Activated T-cell treated with anti-CD3 and anti-CD28 coated beads for 4 hours (primary cell): ENCODE measurements around the gene COLGALT1.
"Not testable (repeated sequence)": the region's sequence is repeated elsewhere in the genome, so short reads cannot be mapped to it uniquely, and the experiment has no call there.

Experiments used
- DNase-seq: peaks from one replicate; pipeline ENCODE4 v3.0.0-alpha.2; 2020

The COLGALT1 gene

GRCh38 chr19:17562561-17562960 lies 7.1 kb downstream of the COLGALT1 start:
- DNase-seq: no peak

- DNase-seq: no peak
Observed at GRCh38 chr19:17564781-17565180, 9.3 kb downstream of the COLGALT1 start.

DNA sequence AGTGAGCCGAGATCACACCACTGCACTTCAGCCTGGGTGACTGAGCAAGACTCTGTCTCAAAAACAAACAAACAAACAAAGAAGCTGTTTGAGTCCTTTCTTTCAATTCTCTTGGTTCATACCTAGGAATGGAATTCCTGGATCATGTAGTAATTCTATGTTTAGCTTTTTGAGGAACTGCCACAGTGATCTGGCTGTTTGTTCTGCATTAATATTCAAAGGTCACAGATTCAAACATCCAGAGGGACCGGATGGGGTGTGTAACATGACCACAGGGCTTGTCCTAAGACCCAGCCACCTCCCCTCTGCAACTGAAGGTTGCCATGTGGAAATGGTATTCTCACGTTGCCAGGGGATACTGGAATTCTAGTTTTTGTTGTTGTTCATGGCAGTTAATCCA lies 10.2 kb downstream of the COLGALT1 start:
- no peak for DNase-seq

GRCh38 chr19:17567940-17568339 lies 12.5 kb downstream of the COLGALT1 start:
- DNase-seq: no peak

DNA sequence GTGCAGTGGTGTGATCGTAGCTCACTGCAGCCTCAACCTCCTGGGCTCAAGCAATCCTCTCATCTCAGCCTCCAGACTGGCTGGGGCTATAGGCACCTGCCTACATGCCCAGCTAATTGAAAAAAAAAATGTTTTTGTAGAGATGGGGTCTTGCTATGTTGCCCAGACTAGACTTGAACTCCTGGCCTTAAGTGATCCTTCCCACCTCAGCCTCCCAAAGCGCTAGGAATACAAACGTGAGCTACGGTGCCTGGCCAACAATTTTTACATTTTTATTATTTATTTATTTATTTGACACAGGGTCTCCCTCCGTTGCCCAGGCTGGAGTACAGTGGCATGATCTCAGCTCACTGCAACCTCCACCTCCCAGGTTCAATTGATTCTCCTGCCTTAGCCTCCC lies 14.8 kb downstream of the COLGALT1 start:
- DNase-seq: not testable (repeated sequence)

DNA sequence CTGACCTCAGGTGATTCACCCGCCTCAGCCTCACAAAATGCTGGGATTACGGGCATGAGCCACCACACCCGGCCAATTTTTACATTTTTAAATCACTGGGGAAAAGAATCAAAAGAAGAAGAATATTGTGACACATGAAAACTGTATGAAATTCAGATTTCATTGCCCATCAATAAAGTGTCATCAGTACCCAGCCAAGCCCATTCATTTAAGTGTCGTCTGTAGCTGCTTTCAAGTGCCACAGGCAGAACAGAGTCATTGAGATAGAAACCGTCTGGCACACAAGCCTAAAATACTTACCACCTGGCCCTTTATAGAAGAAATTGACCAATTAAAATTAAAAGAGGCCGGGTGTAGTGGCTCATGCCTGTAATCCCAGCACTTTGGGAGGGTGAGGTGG lies 15.3 kb downstream of the COLGALT1 start:
- DNase-seq: no peak

GRCh38 chr19:17572638-17573037 lies 17.2 kb downstream of the COLGALT1 start:
- no peak for DNase-seq

GRCh38 chr19:17575871-17576757 lies 20.7 kb downstream of the COLGALT1 start:
- DNase-seq: no peak

GRCh38 chr19:17576758-17577456 lies 21.5 kb downstream of the COLGALT1 start:
- DNase-seq: no peak

DNA sequence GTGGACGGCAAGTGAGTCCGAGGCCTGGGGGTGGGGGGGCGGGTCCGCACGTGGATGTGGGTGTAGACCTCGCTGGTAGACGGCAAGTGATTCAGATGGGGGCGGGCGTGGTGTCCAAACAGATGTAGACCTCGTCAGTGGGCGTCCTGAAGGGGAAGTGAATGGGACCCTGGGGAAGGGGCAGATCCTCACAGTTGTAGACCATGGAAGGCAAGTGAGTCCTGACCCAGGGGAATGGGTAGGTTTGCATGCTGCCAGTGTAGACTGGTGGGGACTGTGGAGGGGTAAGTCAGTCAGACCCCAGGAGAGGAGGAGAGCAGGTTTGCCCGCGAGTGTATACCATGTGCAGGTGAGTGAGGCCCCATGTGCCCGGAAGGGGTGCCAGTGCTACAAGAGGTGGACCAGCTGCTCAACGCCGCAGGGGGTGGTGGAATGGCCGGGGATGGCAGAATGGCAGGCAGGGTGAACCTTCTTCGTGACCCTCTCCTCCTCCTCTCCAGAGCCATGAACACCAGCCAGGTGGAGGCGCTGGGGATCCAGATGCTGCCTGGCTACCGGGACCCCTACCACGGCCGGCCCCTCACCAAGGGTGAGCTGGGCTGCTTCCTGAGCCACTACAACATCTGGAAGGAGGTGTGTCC lies 22.1 kb downstream of the COLGALT1 start:
- no peak for DNase-seq

DNA sequence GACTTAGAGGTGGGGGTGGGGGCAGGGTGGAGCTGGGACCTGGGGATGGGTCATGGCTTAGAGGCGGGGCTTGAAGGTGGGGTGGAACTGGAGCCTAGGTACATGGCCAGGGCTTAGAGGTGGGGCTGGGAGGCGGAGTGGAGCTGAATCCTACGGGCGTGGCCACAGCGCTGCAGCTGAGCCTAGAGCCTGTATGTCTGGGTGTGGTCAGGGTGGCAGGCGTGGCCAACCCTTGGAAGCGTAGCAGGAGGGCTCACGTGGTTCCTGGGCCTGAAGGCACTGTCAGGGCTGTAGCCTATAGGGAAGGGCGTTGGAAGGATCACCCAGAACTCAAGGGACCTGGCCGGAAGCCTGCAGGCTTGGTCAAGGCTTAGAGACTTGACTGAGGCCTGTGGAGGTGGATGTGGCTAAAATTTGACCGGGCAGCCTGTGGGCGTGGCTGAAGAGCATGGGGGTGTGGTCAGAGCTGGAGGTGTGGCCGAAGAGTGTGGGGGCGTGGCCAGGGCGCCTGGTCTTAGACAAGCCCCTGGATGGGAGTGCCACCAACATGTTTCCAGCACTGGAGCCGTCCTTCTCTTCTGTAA lies 24.3 kb downstream of the COLGALT1 start:
- DNase-seq: no peak

GRCh38 chr19:17580470-17581144 lies 25.2 kb downstream of the COLGALT1 start:
- no peak for DNase-seq

GRCh38 chr19:17581211-17581874 lies 25.9 kb downstream of the COLGALT1 start:
- DNase-seq: no peak

- no peak for DNase-seq
Observed at GRCh38 chr19:17582613-17583012, 27.2 kb downstream of the COLGALT1 start.

- no peak for DNase-seq
Observed at GRCh38 chr19:17584132-17584531, 28.7 kb downstream of the COLGALT1 start.

DNA sequence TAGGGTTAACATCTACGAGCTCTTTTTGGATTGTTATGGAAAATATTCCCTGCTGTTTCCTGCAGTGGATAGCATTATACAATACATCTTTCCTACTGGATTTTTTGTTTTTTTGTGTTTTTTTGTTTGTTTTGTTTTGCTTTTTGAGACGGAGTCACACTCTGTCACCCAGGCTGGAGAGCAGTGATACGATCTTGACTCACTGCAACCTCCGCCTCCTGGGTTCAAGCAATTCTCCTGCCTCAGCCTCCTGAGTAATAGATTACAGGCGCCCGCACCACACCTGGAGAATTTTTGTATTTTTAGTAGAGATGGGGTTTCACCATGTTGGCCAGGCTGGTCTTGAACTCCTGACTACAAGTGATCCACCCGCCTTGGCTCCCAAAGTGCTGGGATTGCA lies 29.9 kb downstream of the COLGALT1 start:
- DNase-seq: not testable (repeated sequence)

DNA sequence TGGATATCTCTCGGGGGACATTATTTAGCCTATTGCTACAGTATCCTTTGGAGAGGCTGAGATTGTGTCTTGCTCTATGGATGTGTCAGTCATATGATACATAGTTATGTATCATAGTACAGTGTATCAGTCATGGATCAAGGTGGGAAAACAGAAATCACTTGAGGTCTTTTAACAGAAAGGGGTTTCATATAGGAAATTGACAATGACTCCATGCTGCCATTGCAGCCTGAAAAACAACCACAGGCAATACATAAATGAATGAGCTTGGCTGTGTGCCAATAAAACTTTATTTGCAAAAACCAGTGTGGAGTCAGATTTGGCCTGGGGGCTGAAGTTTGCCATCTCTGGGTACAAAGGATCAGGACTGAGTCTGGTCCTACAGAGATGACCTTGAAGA lies 35.4 kb downstream of the COLGALT1 start:
- no peak for DNase-seq

- DNase-seq: not testable (repeated sequence)
Observed at GRCh38 chr19:17594296-17594695, 38.8 kb downstream of the COLGALT1 start.

GRCh38 chr19:17598063-17598462 lies 42.6 kb downstream of the COLGALT1 start:
- DNase-seq: not testable (repeated sequence)

DNA sequence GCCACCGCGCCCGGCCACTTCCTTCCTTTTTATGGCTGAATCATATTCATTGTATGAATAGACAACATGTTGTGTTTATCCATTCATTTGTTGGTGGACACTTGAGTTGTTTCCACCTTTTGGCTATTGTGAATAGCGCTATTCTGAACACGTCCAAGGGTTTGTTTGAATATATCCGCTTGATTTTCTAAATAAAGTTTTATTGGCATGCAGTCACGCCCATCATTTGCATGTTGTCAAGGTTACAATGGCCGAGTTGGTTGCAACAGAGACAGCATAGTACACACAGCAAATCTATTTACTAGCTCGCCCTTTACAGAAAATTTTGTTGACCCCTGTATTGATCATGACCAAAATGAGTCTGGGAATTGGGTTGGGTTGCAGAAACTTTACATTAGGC lies 43.5 kb downstream of the COLGALT1 start:
- no peak for DNase-seq

- no peak for DNase-seq
Observed at GRCh38 chr19:17599780-17600179, 44.3 kb downstream of the COLGALT1 start.

DNA sequence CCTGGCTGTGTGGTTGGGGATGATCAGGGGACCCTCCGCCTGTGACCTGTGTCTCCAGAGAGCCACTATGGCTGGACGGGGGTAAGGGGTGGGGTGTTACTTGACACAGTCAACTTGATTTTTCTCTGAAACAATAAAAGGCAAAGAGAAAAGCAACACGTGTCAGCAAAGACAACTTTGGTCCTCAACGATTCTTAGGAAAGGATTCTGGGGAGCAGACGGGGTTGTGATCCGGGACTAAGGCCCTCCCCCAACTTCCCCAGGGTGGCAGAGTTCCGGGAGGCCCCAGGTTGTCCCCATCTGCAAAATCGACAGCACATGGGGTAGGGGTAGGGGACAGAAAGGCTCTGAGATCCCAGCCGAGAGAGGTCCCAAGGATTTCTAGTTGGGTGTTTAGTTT lies 46.2 kb downstream of the COLGALT1 start:
- no peak for DNase-seq
